Breast epithelium (tissue), 4 donors: Measurements from ENCODE around the gene TMEM145. TPM values are rescaled to one million over a fixed set of nuclear protein-coding genes. Genes with fewer than 3 reads are reported as not detected.
A peak's percentile ranks its signal among the peaks of the same experiment; 100 is the strongest.

Experiments used
- DNase-seq, 2 donors: peaks; one replicate each; pipeline ENCODE4 v3.0.0-alpha.2; 2019; ENCODE audit warnings: low spot score in 2 of 2
- H3K27ac ChIP-seq, 2 donors: fragments of 200-600 bp; sonication (generic) in 1 of 2; one replicate each; pipeline ENCODE4 v1.5.1; 2016 to 2019; ENCODE audit warnings: mild to moderate bottlenecking in 1 of 2
- H3K27me3 ChIP-seq, 2 donors: fragments of 200-600 bp; sonication (generic) in 1 of 2; one replicate each; pipeline versions ENCODE4 v1.5.1 to v1.6.0; 2017 to 2019; ENCODE audit warnings: control low read depth in 1 of 2, mild to moderate bottlenecking in 1 of 2
- H3K36me3 ChIP-seq: fragments of 200-600 bp; one replicate; pipeline ENCODE4 v1.5.1; 2019
- H3K4me1 ChIP-seq, 2 donors: fragments of 200-600 bp; sonication (generic); one replicate each; pipeline ENCODE4 v1.5.1; 2016 to 2019; ENCODE audit warnings: control low read depth in 1 of 2
- H3K4me3 ChIP-seq, 3 donors: fragments of 200-600 bp; sonication (generic); 1 replicate in 2 of 3; 2 replicates in 1 of 3; pipeline ENCODE4 v1.5.1; 2016 to 2019; ENCODE audit warnings: mild to moderate bottlenecking in 3 of 3, moderate library complexity in 2 of 3
- H3K9me3 ChIP-seq, 2 donors: fragments of 200-600 bp; sonication (generic) in 1 of 2; one replicate each; pipeline ENCODE4 v1.5.1; 2016 to 2019; ENCODE audit warnings: control low read depth in 1 of 2
- POLR2A ChIP-seq: fragments of 450-650 bp; IDR thresholded peaks from one replicate; pipeline ENCODE4 v1.6.1; 2016; ENCODE audit warnings: antibody characterized with exemption, mild to moderate bottlenecking, moderate library complexity
- POLR2AphosphoS5 ChIP-seq, 3 donors: sonication (generic); formaldehyde crosslinking; IDR thresholded peaks; one replicate each; pipeline ENCODE4 v1.6.1; 2017; ENCODE audit warnings: antibody characterized with exemption in 3 of 3
- intact Hi-C: fragments of 100-400 bp; cut with DNase I; formaldehyde crosslinking; loops from one replicate; pipeline ENCODE4 v1.15.1; 2023; ENCODE audit warnings: low total_unique reads
- total RNA-seq, 3 donors: library from RNA; depleted of rRNA; stranded (reverse); fragments of >200 nt; gene quantifications; one replicate each; pipeline ENCODE4 v1.1.0, GENCODE V29; 2016
- TF ChIP-seq, protein P1 (sequence below), 3 donors: fragments of 450-650 bp; IDR thresholded peaks; one replicate each; pipeline ENCODE4 v1.5.1; 2016 to 2017; ENCODE audit warnings: antibody characterized with exemption in 3 of 3, mild to moderate bottlenecking in 3 of 3, moderate library complexity in 3 of 3

Gene TMEM145
- total RNA-seq, 3 donors from 2014 or later: 0.33 to 0.59 TPM; not detected in 1

DNA sequence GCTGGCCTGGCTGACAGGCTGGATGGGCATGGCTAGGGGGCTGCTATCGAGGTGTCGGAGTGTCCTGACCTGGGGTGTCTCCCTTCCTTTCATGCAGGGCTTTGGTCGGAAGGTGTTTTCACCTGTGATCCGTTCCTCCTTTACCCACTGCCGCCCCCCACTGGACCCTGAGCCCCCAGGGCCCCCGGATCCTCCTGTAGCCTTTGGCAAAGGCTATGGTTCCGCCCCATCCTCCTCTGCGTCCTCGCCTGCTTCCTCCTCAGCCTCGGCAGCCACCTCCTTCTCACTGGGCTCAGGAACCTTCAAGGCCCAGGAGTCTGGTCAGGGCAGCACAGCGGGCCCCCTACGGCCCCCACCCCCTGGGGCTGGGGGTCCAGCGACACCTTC is 23.0 kb upstream of the TMEM145 start:
- peaks cover 0 to 5% of the 10 kb centered on the region in 2 donors for H3K4me1 ChIP-seq
- H3K9me3 ChIP-seq: no peaks in the 10 kb centered on the region
- TF ChIP-seq, protein P1, sequence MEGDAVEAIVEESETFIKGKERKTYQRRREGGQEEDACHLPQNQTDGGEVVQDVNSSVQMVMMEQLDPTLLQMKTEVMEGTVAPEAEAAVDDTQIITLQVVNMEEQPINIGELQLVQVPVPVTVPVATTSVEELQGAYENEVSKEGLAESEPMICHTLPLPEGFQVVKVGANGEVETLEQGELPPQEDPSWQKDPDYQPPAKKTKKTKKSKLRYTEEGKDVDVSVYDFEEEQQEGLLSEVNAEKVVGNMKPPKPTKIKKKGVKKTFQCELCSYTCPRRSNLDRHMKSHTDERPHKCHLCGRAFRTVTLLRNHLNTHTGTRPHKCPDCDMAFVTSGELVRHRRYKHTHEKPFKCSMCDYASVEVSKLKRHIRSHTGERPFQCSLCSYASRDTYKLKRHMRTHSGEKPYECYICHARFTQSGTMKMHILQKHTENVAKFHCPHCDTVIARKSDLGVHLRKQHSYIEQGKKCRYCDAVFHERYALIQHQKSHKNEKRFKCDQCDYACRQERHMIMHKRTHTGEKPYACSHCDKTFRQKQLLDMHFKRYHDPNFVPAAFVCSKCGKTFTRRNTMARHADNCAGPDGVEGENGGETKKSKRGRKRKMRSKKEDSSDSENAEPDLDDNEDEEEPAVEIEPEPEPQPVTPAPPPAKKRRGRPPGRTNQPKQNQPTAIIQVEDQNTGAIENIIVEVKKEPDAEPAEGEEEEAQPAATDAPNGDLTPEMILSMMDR (IDR thresholded peaks at IDR 0.05): no peak
- TF ChIP-seq POLR2AphosphoS5 (IDR thresholded peaks at IDR 0.05): no peak
- no peak for TF ChIP-seq POLR2A
- no peak for DNase-seq
- H3K4me3 ChIP-seq: no peak overlapping the region
- H3K27ac ChIP-seq: no peak overlapping the region
- intact Hi-C loops: no loop called here
- no peaks in the 10 kb centered on the region for H3K36me3 ChIP-seq
- H3K27me3 ChIP-seq: no peaks in the 10 kb centered on the region

DNA sequence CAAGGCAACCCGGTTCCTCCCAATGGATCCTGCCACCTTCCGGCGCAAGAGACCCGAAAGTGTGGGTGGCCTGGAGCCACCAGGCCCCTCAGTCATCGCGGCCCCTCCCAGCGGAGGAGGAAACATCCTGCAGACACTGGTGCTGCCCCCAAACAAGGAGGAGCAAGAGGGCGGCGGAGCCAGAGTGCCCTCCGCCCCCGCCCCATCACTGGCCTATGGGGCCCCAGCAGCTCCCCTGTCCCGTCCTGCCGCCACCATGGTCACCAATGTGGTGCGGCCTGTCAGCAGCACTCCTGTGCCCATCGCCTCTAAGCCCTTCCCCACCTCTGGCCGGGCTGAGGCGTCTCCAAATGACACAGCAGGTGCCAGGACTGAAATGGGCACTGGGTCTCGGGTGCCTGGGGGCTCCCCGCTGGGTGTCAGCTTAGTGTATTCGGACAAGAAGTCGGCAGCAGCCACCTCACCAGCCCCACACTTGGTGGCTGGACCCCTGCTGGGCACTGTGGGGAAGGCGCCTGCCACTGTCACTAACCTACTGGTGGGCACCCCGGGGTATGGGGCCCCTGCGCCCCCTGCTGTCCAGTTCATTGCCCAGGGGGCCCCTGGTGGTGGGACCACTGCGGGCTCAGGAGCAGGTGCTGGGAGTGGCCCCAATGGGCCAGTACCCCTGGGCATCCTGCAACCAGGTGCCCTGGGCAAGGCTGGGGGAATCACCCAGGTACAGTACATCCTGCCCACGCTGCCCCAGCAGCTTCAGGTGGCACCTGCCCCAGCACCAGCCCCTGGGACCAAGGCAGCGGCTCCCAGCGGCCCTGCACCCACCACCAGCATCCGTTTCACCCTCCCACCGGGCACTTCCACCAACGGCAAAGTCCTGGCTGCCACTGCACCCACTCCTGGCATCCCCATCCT is 22.3 kb upstream of the TMEM145 start:
- intact Hi-C loops: no loop called here
- Histone ChIP-seq H3K36me3 (no peaks in the 10 kb centered on the region), H3K27me3 (no peaks in the 10 kb centered on the region)

DNA sequence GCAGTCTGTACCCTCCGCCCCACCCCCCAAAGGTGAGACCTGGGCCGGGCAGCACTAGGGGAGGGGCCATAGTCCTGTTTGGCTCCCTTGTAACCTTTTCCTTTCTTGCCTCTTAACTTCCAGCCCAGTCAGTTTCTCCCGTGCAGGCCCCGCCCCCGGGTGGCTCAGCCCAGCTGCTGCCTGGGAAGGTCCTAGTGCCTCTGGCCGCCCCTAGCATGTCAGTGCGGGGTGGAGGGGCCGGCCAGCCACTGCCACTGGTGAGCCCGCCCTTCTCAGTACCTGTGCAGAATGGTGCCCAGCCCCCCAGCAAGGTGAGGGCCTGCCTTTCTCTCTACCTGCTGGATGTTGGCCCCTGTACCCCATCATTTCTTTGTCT is 21.7 kb upstream of the TMEM145 start:
- Histone ChIP-seq H3K4me1 (no peaks in the 10 kb centered on the region), H3K27ac (no peak overlapping the region), H3K9me3 (no peaks in the 10 kb centered on the region), H3K4me3 (no peak overlapping the region), H3K27me3 (no peaks in the 10 kb centered on the region), H3K36me3 (no peaks in the 10 kb centered on the region)
- intact Hi-C loops: no loop called here
- DNase-seq: no peak
- no peak for TF ChIP-seq POLR2A
- no peak for TF ChIP-seq POLR2AphosphoS5 (IDR thresholded peaks at IDR 0.05)
- TF ChIP-seq, protein P1 (IDR thresholded peaks at IDR 0.05): no peak

More for the DNA sequence above, 22.3 kb upstream of the TMEM145 start:
- H3K4me3 ChIP-seq: no peak overlapping the region
- DNase-seq: no peak
- H3K27ac ChIP-seq: no peak overlapping the region
- no peak for TF ChIP-seq POLR2AphosphoS5 (IDR thresholded peaks at IDR 0.05)
- TF ChIP-seq, protein P1 (IDR thresholded peaks at IDR 0.05): peak in 1 of 3 donors; percentile 32
- no peaks in the 10 kb centered on the region for H3K4me1 ChIP-seq
- H3K9me3 ChIP-seq: no peaks in the 10 kb centered on the region

DNA sequence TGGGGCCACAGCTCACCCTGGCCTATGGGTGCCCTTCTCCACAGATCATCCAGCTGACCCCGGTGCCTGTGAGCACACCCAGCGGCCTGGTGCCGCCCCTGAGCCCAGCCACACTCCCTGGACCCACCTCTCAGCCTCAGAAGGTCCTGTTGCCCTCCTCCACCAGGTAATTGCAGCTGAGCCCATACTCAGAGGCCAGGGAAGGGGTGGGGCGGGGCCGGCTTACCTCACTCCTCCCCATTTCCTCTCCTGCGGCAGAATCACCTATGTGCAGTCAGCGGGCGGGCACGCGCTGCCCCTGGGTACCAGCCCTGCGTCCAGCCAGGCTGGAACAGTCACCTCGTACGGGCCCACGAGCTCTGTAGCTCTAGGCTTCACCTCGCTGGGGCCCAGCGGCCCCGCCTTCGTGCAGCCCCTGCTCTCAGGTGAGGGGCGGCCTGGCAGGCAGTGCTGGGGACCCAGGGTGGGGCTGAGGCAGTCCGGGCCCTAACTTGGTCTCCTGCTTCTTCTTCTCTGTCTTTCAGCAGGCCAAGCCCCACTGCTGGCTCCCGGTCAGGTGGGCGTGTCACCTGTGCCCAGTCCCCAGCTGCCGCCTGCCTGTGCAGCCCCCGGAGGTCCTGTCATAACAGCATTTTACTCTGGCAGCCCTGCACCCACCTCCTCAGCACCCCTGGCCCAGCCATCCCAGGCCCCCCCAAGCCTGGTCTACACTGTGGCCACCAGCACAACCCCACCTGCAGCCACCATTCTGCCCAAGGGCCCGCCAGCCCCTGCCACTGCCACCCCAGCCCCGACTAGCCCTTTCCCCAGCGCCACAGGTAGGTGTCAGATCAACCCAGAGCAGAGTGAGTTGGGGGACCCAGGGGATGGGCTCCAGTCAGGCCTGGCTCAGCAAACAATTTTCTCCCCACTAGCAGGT is 20.8 kb upstream of the TMEM145 start:
- H3K4me1 ChIP-seq: no peaks in the 10 kb centered on the region
- no peak overlapping the region for H3K4me3 ChIP-seq
- no peaks in the 10 kb centered on the region for H3K9me3 ChIP-seq
- H3K36me3 ChIP-seq: no peaks in the 10 kb centered on the region
- intact Hi-C loops: no loop called here
- H3K27ac ChIP-seq: peak overlapping the region in 1 of 2 donors; percentile 19
- no peaks in the 10 kb centered on the region for H3K27me3 ChIP-seq
- no peak for TF ChIP-seq POLR2AphosphoS5 (IDR thresholded peaks at IDR 0.05)
- TF ChIP-seq, protein P1 (IDR thresholded peaks at IDR 0.05): no peak
- TF ChIP-seq POLR2A: no peak
- no peak for DNase-seq
